NCI-H2029 (cell line): ENCODE measurements around the gene STAC.

ENCODE experiments used
- DNase-seq: peaks from one replicate; lab custom pipeline; 2025; lab: John Stamatoyannopoulos, UW

Gene STAC

GRCh38 chr3:36380221-36381031, at the start of gene STAC:
Gene STAC, plus strand, starts transcription at chr3:36380504. Its CDS starts 140 bp downstream, at chr3:36380644.
- peak; percentile 66 for DNase-seq

GRCh38 chr3:36332139-36332538, 48.2 kb upstream of the STAC start:
- DNase-seq = no peak

- no peak for DNase-seq
Measured at GRCh38 chr3:36362216-36362615, 18.1 kb upstream of the STAC start.

GRCh38 chr3:36362973-36363372, 17.3 kb upstream of the STAC start:
- DNase-seq = no peak

GRCh38 chr3:36364260-36364659, 16.0 kb upstream of the STAC start:
- DNase-seq = no peak

- no peak for DNase-seq
Measured at GRCh38 chr3:36365829-36366228, 14.5 kb upstream of the STAC start.

GRCh38 chr3:36366308-36366707, 14.0 kb upstream of the STAC start:
- DNase-seq = no peak

GRCh38 chr3:36367912-36368573, 12.3 kb upstream of the STAC start:
- DNase-seq = no peak

- DNase-seq = no peak
Measured at GRCh38 chr3:36372534-36372935, 7.8 kb upstream of the STAC start.

GRCh38 chr3:36373084-36373483, 7.2 kb upstream of the STAC start:
- no peak for DNase-seq

- no peak for DNase-seq
Measured at GRCh38 chr3:36373666-36374065, 6.6 kb upstream of the STAC start.

- no peak for DNase-seq
Measured at GRCh38 chr3:36379872-36380220, 458 bp upstream of the STAC start.

- no peak for DNase-seq
Measured at GRCh38 chr3:36381311-36381956, 1.1 kb downstream of the STAC start.

- no peak for DNase-seq
Measured at GRCh38 chr3:36393563-36393962, 13.3 kb downstream of the STAC start.

- DNase-seq = no peak
Measured at GRCh38 chr3:36394176-36394575, 13.9 kb downstream of the STAC start.

- no peak for DNase-seq
Measured at GRCh38 chr3:36397841-36398240, 17.5 kb downstream of the STAC start.

GRCh38 chr3:36399933-36400332, 19.6 kb downstream of the STAC start:
- no peak for DNase-seq

- DNase-seq = no peak
Measured at GRCh38 chr3:36401056-36401455, 20.8 kb downstream of the STAC start.

- no peak for DNase-seq
Measured at GRCh38 chr3:36403661-36404060, 23.4 kb downstream of the STAC start.

GRCh38 chr3:36405190-36405589, 24.9 kb downstream of the STAC start:
- no peak for DNase-seq

GRCh38 chr3:36408146-36408545, 27.8 kb downstream of the STAC start:
- DNase-seq = no peak

GRCh38 chr3:36409862-36410261, 29.6 kb downstream of the STAC start:
- DNase-seq = no peak

GRCh38 chr3:36411587-36411986, 31.3 kb downstream of the STAC start:
- DNase-seq = no peak
